Measurements from ENCODE around the gene DGKQ. TPM values are rescaled to one million over a fixed set of nuclear protein-coding genes. Genes with fewer than 3 reads are reported as not detected.
A peak's percentile ranks its signal among the peaks of the same experiment; 100 is the strongest.
"Not testable (repeated sequence)": the region's sequence is repeated elsewhere in the genome, so short reads cannot be mapped to it uniquely, and the experiment has no call there.

DGKQ gene
- total RNA-seq, 1 donor = 11.2 TPM

GRCh38 chr4:946103-946450 is 27.3 kb downstream of the DGKQ start:
- no peak for DNase-seq (ENCODE audit: low read depth)
- H3K4me3 ChIP-seq (ENCODE audit: low read depth, low read length) = no peak overlapping the region
- no peak for TF ChIP-seq CTCF (IDR thresholded peaks at IDR 0.05; ENCODE audit: insufficient read depth, low read depth, low read length)

GRCh38 chr4:945274-946102 is 27.9 kb downstream of the DGKQ start:
- no peak for TF ChIP-seq CTCF (IDR thresholded peaks at IDR 0.05; ENCODE audit: insufficient read depth, low read depth, low read length)
- no peak for DNase-seq (ENCODE audit: low read depth)
- no peak overlapping the region for H3K4me3 ChIP-seq (ENCODE audit: low read depth, low read length)

GRCh38 chr4:939508-939907 is 33.9 kb downstream of the DGKQ start:
- not testable (repeated sequence) for H3K4me3 ChIP-seq (ENCODE audit: low read depth, low read length); DNase-seq (ENCODE audit: low read depth)

GRCh38 chr4:932713-933070 is 40.7 kb downstream of the DGKQ start:
- DNase-seq (ENCODE audit: low read depth) = no peak
- peak; percentile 33 for TF ChIP-seq CTCF (IDR thresholded peaks at IDR 0.05; ENCODE audit: insufficient read depth, low read depth, low read length)
- peak overlapping the region; percentile 78 for H3K4me3 ChIP-seq (ENCODE audit: low read depth, low read length)

GRCh38 chr4:931960-932712 is 41.2 kb downstream of the DGKQ start, which contains the start of the genes GAK and TMEM175:
GAK (minus strand) TSS chr4:932316; CDS start chr4:932187, 129 bp downstream.
TMEM175 (plus strand) TSS chr4:932460; CDS start chr4:947740, 15,280 bp downstream.
- no peak for TF ChIP-seq CTCF (IDR thresholded peaks at IDR 0.05; ENCODE audit: insufficient read depth, low read depth, low read length)
- DNase-seq (ENCODE audit: low read depth) = peak; percentile 97
- H3K4me3 ChIP-seq (ENCODE audit: low read depth, low read length) = peak within 1 kb of the TSS; percentile 78

GRCh38 chr4:931194-931959 is 42.0 kb downstream of the DGKQ start:
- no peak for TF ChIP-seq CTCF (IDR thresholded peaks at IDR 0.05; ENCODE audit: insufficient read depth, low read depth, low read length)
- peak overlapping the region; percentile 78 for H3K4me3 ChIP-seq (ENCODE audit: low read depth, low read length)
- DNase-seq (ENCODE audit: low read depth) = peak; percentile 78

- TF ChIP-seq CTCF (IDR thresholded peaks at IDR 0.05; ENCODE audit: insufficient read depth, low read depth, low read length) = no peak
- peak overlapping the region; percentile 78 for H3K4me3 ChIP-seq (ENCODE audit: low read depth, low read length)
- DNase-seq (ENCODE audit: low read depth) = no peak
Observed at GRCh38 chr4:930827-931193, 42.6 kb downstream of the DGKQ start.

All from fibroblast of villous mesenchyme (primary cell).